Measurements from ENCODE around the gene SUPT7L. TPM values are rescaled to one million over a fixed set of nuclear protein-coding genes. Genes with fewer than 3 reads are reported as not detected.
"Not testable (repeated sequence)": the region's sequence is repeated elsewhere in the genome, so short reads cannot be mapped to it uniquely, and the experiment has no call there.

SUPT7L gene
- polyA plus RNA-seq, 1 donor from 2014 or later, result 95.8 TPM

DNA sequence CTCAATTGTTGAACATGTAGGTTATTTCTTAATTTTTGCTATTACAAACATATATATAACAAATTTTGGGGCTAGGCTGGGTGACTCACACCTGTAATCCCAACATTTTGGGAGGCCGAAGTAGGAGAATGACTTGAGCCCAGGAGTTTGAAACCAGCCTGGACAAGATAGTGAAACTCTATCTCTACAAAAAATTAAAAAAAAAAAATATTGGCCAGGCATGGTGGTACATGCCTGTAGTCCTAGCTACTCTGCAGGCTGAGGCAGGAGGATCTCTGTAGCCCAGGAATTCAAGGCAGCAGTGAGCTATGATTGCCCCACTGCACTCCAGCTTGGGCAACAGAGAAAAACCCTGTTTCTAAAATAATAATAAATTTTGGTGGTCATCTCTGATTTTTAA is 23.8 kb upstream of the SUPT7L start:
- H3K4me2 ChIP-seq (ENCODE audit: low read length), result no peak overlapping the region
- no peaks in the 10 kb centered on the region for H3K79me2 ChIP-seq (replicated peaks; ENCODE audit: insufficient read depth, low read length)
- no peak overlapping the region for H3K4me3 ChIP-seq (ENCODE audit: low read length)
- H3K9me2 ChIP-seq (ENCODE audit: insufficient read depth, low read length), result no peaks in the 10 kb centered on the region
- no peaks in the 10 kb centered on the region for H3K27me3 ChIP-seq (ENCODE audit: insufficient read depth, low read depth, low read length)
- H2AFZ ChIP-seq (ENCODE audit: low read depth, low read length), result no peak overlapping the region
- H3K27ac ChIP-seq (ENCODE audit: low read length), result no peak overlapping the region
- H3K36me3 ChIP-seq (ENCODE audit: insufficient read depth, low read length), result peaks cover 8% of the 10 kb centered on the region
- H3K9ac ChIP-seq (ENCODE audit: low read length), result no peak overlapping the region
- no peaks in the 10 kb centered on the region for H3F3A ChIP-seq (ENCODE audit: insufficient read depth, low read length, poor library complexity, severe bottlenecking)
- no peaks in the 10 kb centered on the region for H3K9me3 ChIP-seq (ENCODE audit: low read length)
- no peaks in the 10 kb centered on the region for H4K20me1 ChIP-seq (ENCODE audit: insufficient read depth)
- no peak for TF ChIP-seq RAD21 (conservative IDR thresholded peaks at IDR 0.05)
- TF ChIP-seq EP300 (conservative IDR thresholded peaks at IDR 0.05; ENCODE audit: poor library complexity, severe bottlenecking), result no peak
- TF ChIP-seq, protein P1, sequence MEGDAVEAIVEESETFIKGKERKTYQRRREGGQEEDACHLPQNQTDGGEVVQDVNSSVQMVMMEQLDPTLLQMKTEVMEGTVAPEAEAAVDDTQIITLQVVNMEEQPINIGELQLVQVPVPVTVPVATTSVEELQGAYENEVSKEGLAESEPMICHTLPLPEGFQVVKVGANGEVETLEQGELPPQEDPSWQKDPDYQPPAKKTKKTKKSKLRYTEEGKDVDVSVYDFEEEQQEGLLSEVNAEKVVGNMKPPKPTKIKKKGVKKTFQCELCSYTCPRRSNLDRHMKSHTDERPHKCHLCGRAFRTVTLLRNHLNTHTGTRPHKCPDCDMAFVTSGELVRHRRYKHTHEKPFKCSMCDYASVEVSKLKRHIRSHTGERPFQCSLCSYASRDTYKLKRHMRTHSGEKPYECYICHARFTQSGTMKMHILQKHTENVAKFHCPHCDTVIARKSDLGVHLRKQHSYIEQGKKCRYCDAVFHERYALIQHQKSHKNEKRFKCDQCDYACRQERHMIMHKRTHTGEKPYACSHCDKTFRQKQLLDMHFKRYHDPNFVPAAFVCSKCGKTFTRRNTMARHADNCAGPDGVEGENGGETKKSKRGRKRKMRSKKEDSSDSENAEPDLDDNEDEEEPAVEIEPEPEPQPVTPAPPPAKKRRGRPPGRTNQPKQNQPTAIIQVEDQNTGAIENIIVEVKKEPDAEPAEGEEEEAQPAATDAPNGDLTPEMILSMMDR (IDR thresholded peaks at IDR 0.05; ENCODE audit: poor library complexity, severe bottlenecking), result no peak
- TF ChIP-seq MXI1 (conservative IDR thresholded peaks at IDR 0.05; ENCODE audit: poor library complexity, severe bottlenecking), result no peak
- no peak for TF ChIP-seq SMC3 (conservative IDR thresholded peaks at IDR 0.05; ENCODE audit: poor library complexity)
- TF ChIP-seq EZH2 (IDR thresholded peaks at IDR 0.05; ENCODE audit: borderline replicate concordance, insufficient read depth, low read length, poor library complexity, severe bottlenecking), result no peak
- TF ChIP-seq POLR2AphosphoS5 (IDR thresholded peaks at IDR 0.05), result no peak
- no peak for TF ChIP-seq TAF1 (IDR thresholded peaks at IDR 0.05; ENCODE audit: low read depth)
- TF ChIP-seq, protein P2, sequence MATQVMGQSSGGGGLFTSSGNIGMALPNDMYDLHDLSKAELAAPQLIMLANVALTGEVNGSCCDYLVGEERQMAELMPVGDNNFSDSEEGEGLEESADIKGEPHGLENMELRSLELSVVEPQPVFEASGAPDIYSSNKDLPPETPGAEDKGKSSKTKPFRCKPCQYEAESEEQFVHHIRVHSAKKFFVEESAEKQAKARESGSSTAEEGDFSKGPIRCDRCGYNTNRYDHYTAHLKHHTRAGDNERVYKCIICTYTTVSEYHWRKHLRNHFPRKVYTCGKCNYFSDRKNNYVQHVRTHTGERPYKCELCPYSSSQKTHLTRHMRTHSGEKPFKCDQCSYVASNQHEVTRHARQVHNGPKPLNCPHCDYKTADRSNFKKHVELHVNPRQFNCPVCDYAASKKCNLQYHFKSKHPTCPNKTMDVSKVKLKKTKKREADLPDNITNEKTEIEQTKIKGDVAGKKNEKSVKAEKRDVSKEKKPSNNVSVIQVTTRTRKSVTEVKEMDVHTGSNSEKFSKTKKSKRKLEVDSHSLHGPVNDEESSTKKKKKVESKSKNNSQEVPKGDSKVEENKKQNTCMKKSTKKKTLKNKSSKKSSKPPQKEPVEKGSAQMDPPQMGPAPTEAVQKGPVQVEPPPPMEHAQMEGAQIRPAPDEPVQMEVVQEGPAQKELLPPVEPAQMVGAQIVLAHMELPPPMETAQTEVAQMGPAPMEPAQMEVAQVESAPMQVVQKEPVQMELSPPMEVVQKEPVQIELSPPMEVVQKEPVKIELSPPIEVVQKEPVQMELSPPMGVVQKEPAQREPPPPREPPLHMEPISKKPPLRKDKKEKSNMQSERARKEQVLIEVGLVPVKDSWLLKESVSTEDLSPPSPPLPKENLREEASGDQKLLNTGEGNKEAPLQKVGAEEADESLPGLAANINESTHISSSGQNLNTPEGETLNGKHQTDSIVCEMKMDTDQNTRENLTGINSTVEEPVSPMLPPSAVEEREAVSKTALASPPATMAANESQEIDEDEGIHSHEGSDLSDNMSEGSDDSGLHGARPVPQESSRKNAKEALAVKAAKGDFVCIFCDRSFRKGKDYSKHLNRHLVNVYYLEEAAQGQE (IDR thresholded peaks at IDR 0.05; ENCODE audit: borderline replicate concordance), result no peak

DNA sequence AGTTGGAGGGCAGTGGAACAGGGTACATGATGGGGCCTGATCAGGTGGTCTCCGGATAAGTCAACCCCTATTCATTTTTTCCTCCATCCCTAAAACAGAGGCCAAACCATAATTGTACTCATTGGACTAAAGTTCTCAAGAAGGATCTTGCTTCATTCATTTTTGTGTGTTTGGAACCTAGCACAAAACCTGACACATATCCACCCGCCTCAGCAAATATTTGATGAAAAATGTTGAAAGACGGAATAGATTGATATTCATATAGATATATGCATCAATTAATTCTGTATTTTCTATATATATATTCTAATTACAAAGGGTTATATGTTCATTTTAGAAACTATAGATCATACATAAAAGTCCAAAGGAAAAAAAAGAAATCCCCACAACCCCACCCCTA is 22.2 kb upstream of the SUPT7L start:
- no peak overlapping the region for H3K4me3 ChIP-seq (ENCODE audit: low read length)
- H4K20me1 ChIP-seq (ENCODE audit: insufficient read depth), result no peaks in the 10 kb centered on the region
- TF ChIP-seq RAD21 (conservative IDR thresholded peaks at IDR 0.05) (no peak), TAF1 (IDR thresholded peaks at IDR 0.05; ENCODE audit: low read depth) (no peak), POLR2AphosphoS5 (IDR thresholded peaks at IDR 0.05) (no peak), EZH2 (IDR thresholded peaks at IDR 0.05; ENCODE audit: borderline replicate concordance, insufficient read depth, low read length, poor library complexity, severe bottlenecking) (no peak), SMC3 (conservative IDR thresholded peaks at IDR 0.05; ENCODE audit: poor library complexity) (no peak), MXI1 (conservative IDR thresholded peaks at IDR 0.05; ENCODE audit: poor library complexity, severe bottlenecking) (no peak), EP300 (conservative IDR thresholded peaks at IDR 0.05; ENCODE audit: poor library complexity, severe bottlenecking) (no peak)
- TF ChIP-seq, protein P1 (IDR thresholded peaks at IDR 0.05; ENCODE audit: poor library complexity, severe bottlenecking), result no peak
- TF ChIP-seq, protein P2 (IDR thresholded peaks at IDR 0.05; ENCODE audit: borderline replicate concordance), result no peak
- H3K4me2 ChIP-seq (ENCODE audit: low read length), result no peak overlapping the region
- H3K9me3 ChIP-seq (ENCODE audit: low read length), result no peaks in the 10 kb centered on the region
- no peak overlapping the region for H3K27ac ChIP-seq (ENCODE audit: low read length)
- peaks cover 8% of the 10 kb centered on the region for H3K36me3 ChIP-seq (ENCODE audit: insufficient read depth, low read length)
- H2AFZ ChIP-seq (ENCODE audit: low read depth, low read length), result no peak overlapping the region
- H3K9me2 ChIP-seq (ENCODE audit: insufficient read depth, low read length), result no peaks in the 10 kb centered on the region
- H3F3A ChIP-seq (ENCODE audit: insufficient read depth, low read length, poor library complexity, severe bottlenecking), result no peaks in the 10 kb centered on the region
- no peaks in the 10 kb centered on the region for H3K27me3 ChIP-seq (ENCODE audit: insufficient read depth, low read depth, low read length)
- H3K9ac ChIP-seq (ENCODE audit: low read length), result no peak overlapping the region
- no peaks in the 10 kb centered on the region for H3K79me2 ChIP-seq (replicated peaks; ENCODE audit: insufficient read depth, low read length)

DNA sequence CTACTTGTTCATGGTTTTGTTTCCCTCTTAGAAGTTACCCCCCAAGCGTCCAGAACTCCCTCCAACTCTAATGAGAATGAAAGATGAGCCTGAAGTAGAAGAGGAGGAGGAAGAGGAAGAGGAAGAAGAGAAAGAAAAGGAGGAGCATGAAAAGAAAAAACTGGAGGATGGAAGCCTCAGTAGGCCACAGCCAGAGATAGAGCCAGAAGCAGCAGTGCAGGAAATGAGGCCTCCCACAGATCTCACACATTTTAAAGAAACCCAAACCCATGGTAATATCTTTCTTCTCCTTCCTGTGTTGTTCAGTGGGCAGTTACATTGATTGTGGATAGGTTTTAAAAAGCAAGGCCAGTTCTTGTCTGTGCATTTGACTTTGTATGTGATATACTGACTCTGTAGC is 21.6 kb upstream of the SUPT7L start:
- H3F3A ChIP-seq (ENCODE audit: insufficient read depth, low read length, poor library complexity, severe bottlenecking); H4K20me1 ChIP-seq (ENCODE audit: insufficient read depth); H3K27ac ChIP-seq (ENCODE audit: low read length); H3K4me3 ChIP-seq (ENCODE audit: low read length); H3K9ac ChIP-seq (ENCODE audit: low read length); H3K9me2 ChIP-seq (ENCODE audit: insufficient read depth, low read length); H3K27me3 ChIP-seq (ENCODE audit: insufficient read depth, low read depth, low read length); H3K36me3 ChIP-seq (ENCODE audit: insufficient read depth, low read length); H2AFZ ChIP-seq (ENCODE audit: low read depth, low read length); H3K4me2 ChIP-seq (ENCODE audit: low read length); H3K79me2 ChIP-seq (replicated peaks; ENCODE audit: insufficient read depth, low read length); H3K9me3 ChIP-seq (ENCODE audit: low read length): not testable (repeated sequence)
